T-helper 17 cell (primary cell): ENCODE data around the gene MMP23B. TPM values are rescaled to one million over a fixed set of nuclear protein-coding genes. Genes with fewer than 3 reads are reported as not detected.
A peak's percentile ranks its signal among the peaks of the same experiment; 100 is the strongest.
"Not testable (repeated sequence)": the region's sequence is repeated elsewhere in the genome, so short reads cannot be mapped to it uniquely, and the experiment has no call there.

Experiments
- ATAC-seq: fragments of 150-1000 bp; cut with Tn5 transposase; 2 replicates; pipeline ENCODE4 v1.10.0; 2021; ENCODE audit warnings: mild to moderate bottlenecking, moderate library complexity
- DNase-seq, 3 donors: peaks; one replicate each; pipeline versions ENCODE4 v3.0.0 to v3.0.0-alpha.2; 2020 to 2021
- H3K9me3 ChIP-seq: one replicate; pipeline ENCODE4 v1.7.0; 2013; ENCODE audit warnings: low read length, mild to moderate bottlenecking; ENCODE audit not compliant: control insufficient read depth, poor library complexity, severe bottlenecking
- H3K27ac Mint-ChIP-seq: one replicate; pipeline ENCODE4 v1.8.0; 2022; ENCODE audit warnings: mild to moderate bottlenecking, moderate library complexity, mixed read lengths
- H3K27me3 Mint-ChIP-seq: one replicate; pipeline ENCODE4 v1.8.0; 2022; ENCODE audit warnings: mixed read lengths
- H3K36me3 Mint-ChIP-seq: one replicate; pipeline ENCODE4 v1.8.0; 2022; ENCODE audit warnings: low read depth, mixed read lengths
- H3K4me1 Mint-ChIP-seq: one replicate; pipeline ENCODE4 v1.8.0; 2022; ENCODE audit warnings: mild to moderate bottlenecking, mixed read lengths
- H3K4me3 Mint-ChIP-seq: one replicate; pipeline ENCODE4 v1.8.0; 2022; ENCODE audit warnings: mild to moderate bottlenecking, moderate library complexity, mixed read lengths
- total RNA-seq, 4 donors: library from RNA in 2 of 4; stranded (reverse) in 2 of 4; gene quantifications; one replicate each; pipeline ENCODE4 v1.2.3 and lab custom pipeline; 2022 to 2026

Gene MMP23B
- total RNA-seq, 2 donors from 2014 or later = 3.9 to 4.2 TPM

DNA sequence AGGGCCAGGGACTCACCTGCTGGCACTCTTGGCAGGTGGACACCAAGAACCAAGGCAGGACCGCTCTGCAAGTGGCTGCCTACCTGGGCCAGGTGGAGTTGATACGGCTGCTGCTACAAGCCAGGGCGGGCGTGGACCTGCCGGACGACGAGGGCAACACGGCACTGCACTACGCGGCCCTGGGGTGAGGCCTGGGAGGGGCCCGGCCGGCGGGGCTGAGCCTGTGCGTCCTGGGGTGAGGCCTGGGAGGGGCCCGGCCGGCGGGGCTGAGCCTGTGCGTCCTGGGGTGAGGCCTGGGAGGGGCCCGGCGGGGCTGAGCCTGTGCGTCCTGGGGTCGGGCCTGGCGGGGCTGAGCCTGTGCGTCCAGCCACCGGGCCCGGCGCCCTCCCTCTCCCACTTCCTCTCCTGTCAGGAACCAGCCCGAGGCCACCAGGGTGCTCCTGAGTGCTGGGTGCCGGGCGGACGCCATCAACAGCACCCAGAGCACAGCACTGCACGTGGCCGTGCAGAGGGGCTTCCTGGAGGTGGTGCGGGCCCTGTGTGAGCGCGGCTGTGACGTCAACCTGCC is 4.6 kb upstream of the MMP23B start:
- H3K4me3 Mint-ChIP-seq = no peak overlapping the region
- H3K36me3 Mint-ChIP-seq = no peaks in the 10 kb centered on the region
- peaks cover 7% of the 10 kb centered on the region for H3K4me1 Mint-ChIP-seq
- ATAC-seq = no peak
- no peaks in the 10 kb centered on the region for H3K27me3 Mint-ChIP-seq
- DNase-seq = peak in 1 of 3 donors; percentile 3
- H3K27ac Mint-ChIP-seq = no peak overlapping the region
- no peaks in the 10 kb centered on the region for H3K9me3 ChIP-seq

DNA sequence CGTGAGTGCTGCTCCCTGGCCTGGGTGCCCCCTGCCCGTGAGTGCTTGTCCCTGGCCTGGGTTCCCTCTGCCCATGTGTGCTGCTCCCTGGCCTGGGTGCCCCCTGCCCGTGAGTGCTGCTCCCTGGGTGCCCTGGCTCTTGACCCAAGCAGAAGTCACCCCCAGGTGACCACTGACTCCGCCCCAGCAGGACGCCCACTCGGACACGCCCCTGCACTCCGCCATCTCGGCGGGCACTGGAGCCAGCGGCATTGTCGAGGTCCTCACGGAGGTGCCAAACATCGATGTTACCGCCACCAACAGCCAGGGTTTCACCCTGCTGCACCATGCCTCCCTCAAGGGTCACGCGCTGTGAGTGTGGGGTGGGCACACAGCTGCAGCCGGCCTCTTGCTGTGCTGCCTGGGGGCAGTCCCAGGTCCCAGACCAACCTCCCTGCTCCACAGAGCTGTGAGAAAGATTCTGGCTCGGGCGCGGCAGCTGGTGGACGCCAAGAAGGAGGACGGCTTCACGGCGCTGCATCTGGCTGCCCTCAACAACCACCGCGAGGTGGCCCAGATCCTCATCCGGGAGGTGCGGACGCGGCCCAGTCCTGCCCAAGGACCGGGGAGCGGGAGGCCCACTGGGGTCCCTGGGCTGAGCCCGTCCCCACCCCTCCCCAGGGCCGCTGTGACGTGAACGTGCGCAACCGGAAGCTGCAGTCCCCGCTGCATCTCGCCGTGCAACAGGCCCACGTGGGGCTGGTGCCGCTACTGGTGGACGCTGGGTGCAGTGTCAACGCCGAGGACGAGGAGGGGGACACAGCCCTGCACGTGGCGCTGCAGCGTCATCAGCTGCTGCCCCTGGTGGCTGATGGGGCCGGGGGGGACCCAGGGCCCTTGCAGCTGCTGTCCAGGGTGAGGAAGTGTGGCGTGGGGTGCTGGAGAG is 3.9 kb upstream of the MMP23B start:
- peak in 1 of 3 donors; percentile 5 for DNase-seq
- no peak overlapping the region for H3K27ac Mint-ChIP-seq
- no peaks in the 10 kb centered on the region for H3K27me3 Mint-ChIP-seq
- peak overlapping the region; percentile 81 for H3K4me3 Mint-ChIP-seq
- H3K9me3 ChIP-seq = no peaks in the 10 kb centered on the region
- no peak for ATAC-seq
- H3K4me1 Mint-ChIP-seq = peaks cover 5% of the 10 kb centered on the region
- H3K36me3 Mint-ChIP-seq = no peaks in the 10 kb centered on the region

DNA sequence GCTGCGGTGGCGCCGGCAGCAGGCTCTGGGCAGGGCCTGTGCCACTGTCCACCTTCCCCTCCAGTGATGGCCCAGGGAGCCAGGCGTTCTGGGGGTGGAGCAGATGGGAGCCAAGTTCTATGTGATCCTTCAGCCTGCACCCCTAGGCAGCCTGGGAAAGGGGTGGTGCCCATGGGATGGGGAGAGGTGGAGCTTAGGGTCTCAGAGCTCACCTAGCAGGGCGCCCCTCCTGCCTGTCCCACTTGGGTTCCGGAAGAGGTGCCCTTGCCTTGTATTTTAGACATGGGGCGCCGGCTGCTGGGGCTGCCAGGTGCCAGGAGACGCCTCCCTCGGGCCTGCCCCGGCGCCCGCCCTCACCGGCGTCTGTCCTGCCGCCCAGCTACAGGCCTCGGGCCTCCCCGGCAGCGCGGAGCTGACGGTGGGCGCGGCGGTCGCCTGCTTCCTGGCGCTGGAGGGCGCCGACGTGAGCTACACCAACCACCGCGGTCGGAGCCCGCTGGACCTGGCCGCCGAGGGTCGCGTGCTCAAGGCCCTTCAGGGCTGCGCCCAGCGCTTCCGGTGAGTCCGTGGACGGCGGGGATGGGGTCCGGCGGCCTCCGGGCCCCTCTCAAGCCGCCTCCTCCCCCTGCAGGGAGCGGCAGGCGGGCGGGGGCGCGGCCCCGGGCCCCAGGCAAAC is 3.1 kb upstream of the MMP23B start:
- no peaks in the 10 kb centered on the region for H3K9me3 ChIP-seq
- H3K4me1 Mint-ChIP-seq = peaks cover 5% of the 10 kb centered on the region
- H3K27ac Mint-ChIP-seq = no peak overlapping the region
- H3K4me3 Mint-ChIP-seq = peak overlapping the region; percentile 81
- peak; percentile 5 for ATAC-seq
- no peaks in the 10 kb centered on the region for H3K27me3 Mint-ChIP-seq
- no peak for DNase-seq
- H3K36me3 Mint-ChIP-seq = no peaks in the 10 kb centered on the region

DNA sequence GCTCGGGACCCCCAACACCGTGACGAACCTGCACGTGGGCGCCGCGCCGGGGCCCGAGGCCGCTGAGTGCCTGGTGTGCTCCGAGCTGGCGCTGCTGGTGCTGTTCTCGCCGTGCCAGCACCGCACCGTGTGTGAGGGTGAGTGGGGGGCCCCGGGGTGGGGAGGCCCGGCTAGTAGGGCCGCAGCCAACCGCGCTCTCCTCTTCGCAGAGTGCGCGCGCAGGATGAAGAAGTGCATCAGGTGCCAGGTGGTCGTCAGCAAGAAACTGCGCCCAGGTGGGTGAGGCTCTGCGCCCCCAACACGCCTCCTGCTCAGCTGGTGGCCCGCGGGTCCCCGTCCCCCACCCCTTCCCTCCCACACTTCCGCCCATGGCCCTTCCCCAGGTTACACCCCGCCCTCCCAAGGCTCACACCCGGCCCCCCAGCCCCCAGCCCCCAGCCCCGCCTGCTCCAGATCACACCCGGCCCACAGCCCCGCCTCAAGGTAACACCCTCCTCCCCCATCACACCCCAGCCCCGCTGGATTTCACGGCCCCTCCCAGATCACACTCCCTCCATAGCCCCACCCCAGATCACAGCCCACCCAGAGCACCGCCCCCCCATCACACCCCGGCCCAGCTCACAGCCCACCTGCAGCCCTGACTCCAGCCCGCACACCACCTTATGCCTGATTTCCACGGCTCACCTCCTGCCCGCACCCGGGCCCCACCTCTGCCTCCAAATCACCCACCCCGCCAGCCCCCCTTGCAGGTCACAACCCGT is 2.4 kb upstream of the MMP23B start:
- Mint-ChIP-seq H3K27me3 (no peaks in the 10 kb centered on the region), H3K4me1 (peaks cover 5% of the 10 kb centered on the region), H3K36me3 (no peaks in the 10 kb centered on the region), H3K27ac (peak overlapping the region; percentile 41), H3K4me3 (peak overlapping the region; percentile 81)
- DNase-seq = peak; percentile 56 to 70 (median 57)
- H3K9me3 ChIP-seq = no peaks in the 10 kb centered on the region
- peak; percentile 67 for ATAC-seq

GRCh38 chr1:1630191-1630964 is 1.6 kb upstream of the MMP23B start:
- peak overlapping the region; percentile 86 for H3K4me3 Mint-ChIP-seq
- no peaks in the 10 kb centered on the region for H3K9me3 ChIP-seq
- DNase-seq = peak; percentile 92 to 95 (median 94)

DNA sequence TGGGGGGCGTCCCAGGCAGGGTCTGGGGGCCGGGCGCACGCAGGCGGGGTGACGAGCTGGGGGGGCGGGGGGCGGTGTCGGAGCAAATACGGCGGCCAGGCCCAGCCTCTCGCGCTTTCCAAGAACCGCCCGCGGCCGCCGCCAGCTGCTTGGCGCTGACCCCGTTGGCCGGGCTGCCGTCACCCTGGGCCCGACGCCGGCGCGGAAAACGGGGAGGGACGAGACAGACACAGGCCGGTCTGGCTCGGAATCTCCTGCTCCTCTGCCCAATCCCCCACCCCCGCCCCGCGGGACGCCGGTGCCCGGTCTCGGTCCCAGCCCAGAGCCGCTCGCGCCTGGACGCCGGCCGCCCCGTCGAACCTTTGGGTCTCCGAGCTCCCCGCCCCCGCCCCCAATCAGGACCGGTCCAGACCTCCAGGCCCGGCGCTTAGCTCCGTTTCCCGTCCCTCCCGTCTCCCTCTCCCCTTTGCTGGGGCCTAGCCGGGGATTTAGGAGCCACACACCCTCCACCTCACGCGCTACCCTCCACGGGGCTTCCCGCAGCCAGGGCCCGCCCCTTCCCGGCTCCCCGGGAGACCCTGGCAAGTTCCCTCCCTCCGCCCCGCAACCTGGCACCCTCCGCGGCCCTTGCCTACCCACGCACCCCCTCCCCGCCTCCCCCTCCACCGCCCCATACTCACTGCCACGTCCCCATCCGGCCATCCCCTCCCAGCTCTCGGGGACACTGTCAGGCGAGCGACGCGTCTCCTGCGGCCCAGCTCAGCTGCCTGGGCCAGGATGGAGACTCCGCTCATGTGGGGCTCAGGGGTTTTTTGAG is 800 bp upstream of the MMP23B start:
- no peaks in the 10 kb centered on the region for H3K9me3 ChIP-seq
- H3K4me1 Mint-ChIP-seq = peaks cover 2% of the 10 kb centered on the region
- no peaks in the 10 kb centered on the region for H3K36me3 Mint-ChIP-seq
- DNase-seq = no peak
- no peak overlapping the region for H3K27ac Mint-ChIP-seq
- peak overlapping the region; percentile 86 for H3K4me3 Mint-ChIP-seq
- H3K27me3 Mint-ChIP-seq = no peaks in the 10 kb centered on the region
- ATAC-seq = no peak

More at GRCh38 chr1:1630191-1630964, 1.6 kb upstream of the MMP23B start:
- Mint-ChIP-seq H3K27me3 (no peaks in the 10 kb centered on the region), H3K4me1 (peaks cover 5% of the 10 kb centered on the region), H3K27ac (peak overlapping the region; percentile 41), H3K36me3 (no peaks in the 10 kb centered on the region)
- ATAC-seq = peak; percentile 81

GRCh38 chr1:1633409-1633808 is 1.4 kb downstream of the MMP23B start:
- not testable (repeated sequence) for H3K4me3 Mint-ChIP-seq, DNase-seq, ATAC-seq, H3K9me3 ChIP-seq, H3K4me1 Mint-ChIP-seq, H3K27me3 Mint-ChIP-seq, H3K27ac Mint-ChIP-seq, H3K36me3 Mint-ChIP-seq

DNA sequence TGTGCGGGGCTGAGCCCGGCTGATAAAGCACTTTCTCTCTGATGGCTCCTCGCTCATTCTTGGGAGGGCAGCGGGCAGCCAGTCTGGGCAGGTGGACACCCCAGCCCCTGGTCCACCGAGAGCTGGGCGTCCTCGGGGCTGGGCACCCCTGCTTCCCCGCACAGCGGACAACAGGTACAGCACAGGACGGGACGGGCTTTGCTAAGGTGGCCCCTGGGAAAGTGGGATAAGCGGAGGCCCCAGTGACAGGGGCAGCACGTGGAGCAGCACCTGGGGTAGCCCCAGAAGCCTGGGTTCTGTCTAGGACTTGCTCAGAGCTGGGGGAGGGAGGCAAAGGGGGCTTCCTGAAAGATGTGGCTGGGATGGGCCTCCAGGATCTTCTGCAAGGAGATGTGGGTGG is 2.6 kb downstream of the MMP23B start:
- DNase-seq, H3K27ac Mint-ChIP-seq, H3K4me1 Mint-ChIP-seq, ATAC-seq, H3K27me3 Mint-ChIP-seq, H3K36me3 Mint-ChIP-seq, H3K4me3 Mint-ChIP-seq, H3K9me3 ChIP-seq: not testable (repeated sequence)

- H3K27me3 Mint-ChIP-seq, H3K4me1 Mint-ChIP-seq, H3K9me3 ChIP-seq, H3K27ac Mint-ChIP-seq, H3K36me3 Mint-ChIP-seq, ATAC-seq, H3K4me3 Mint-ChIP-seq: not testable (repeated sequence)
- DNase-seq = peak in 1 of 3 donors; percentile 1
Measured at GRCh38 chr1:1636621-1637478, 4.9 kb downstream of the MMP23B start.

GRCh38 chr1:1637479-1637875 is 5.5 kb downstream of the MMP23B start:
- not testable (repeated sequence) for ATAC-seq, H3K9me3 ChIP-seq, H3K4me1 Mint-ChIP-seq, H3K36me3 Mint-ChIP-seq, H3K27ac Mint-ChIP-seq, DNase-seq, H3K4me3 Mint-ChIP-seq, H3K27me3 Mint-ChIP-seq

GRCh38 chr1:1638528-1638927 is 6.6 kb downstream of the MMP23B start:
- H3K4me1 Mint-ChIP-seq, H3K27me3 Mint-ChIP-seq, DNase-seq: not testable (repeated sequence)

More at GRCh38 chr1:1638528-1638927, 6.6 kb downstream of the MMP23B start:
- ATAC-seq, H3K27ac Mint-ChIP-seq, H3K4me3 Mint-ChIP-seq, H3K36me3 Mint-ChIP-seq, H3K9me3 ChIP-seq: not testable (repeated sequence)
